ENCODE measurements around the gene SSBP3. TPM values are rescaled to one million over a fixed set of nuclear protein-coding genes. Genes with fewer than 3 reads are reported as not detected.
A peak's percentile ranks its signal among the peaks of the same experiment; 100 is the strongest.
"Not testable (repeated sequence)": the region's sequence is repeated elsewhere in the genome, so short reads cannot be mapped to it uniquely, and the experiment has no call there.

The SSBP3 gene
- total RNA-seq, 3 donors from 2014 or later: 21.3 to 28.0 (median 25.6) TPM

DNA sequence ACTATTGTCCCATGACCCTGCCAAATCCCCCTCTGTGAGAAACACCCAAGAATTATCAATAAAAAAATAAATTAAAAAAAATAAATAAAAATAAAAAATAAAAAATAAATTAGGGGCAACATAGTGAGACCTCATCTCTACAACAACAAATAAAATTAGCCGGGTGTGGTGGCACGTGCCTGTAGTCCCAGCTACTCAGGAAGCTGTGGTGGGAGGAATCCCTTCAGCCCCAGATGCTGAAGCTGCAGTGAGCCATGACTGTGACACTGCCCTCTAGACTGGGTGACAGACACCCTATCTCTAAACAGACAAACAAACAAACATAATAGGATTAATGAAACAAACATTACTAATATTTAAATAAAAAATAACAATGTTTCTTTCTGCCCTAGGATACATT, 171.9 kb downstream of the SSBP3 start:
- Histone ChIP-seq H3K4me3 (no peak overlapping the region), H3K36me3 (peaks cover 4% of the 10 kb centered on the region), H3K27me3 (no peaks in the 10 kb centered on the region), H3K9me3 (no peaks in the 10 kb centered on the region), H3K4me1 (peaks cover 0 to 3% of the 10 kb centered on the region in 2 donors), H3K27ac (no peak overlapping the region)
- TF ChIP-seq, protein P1, sequence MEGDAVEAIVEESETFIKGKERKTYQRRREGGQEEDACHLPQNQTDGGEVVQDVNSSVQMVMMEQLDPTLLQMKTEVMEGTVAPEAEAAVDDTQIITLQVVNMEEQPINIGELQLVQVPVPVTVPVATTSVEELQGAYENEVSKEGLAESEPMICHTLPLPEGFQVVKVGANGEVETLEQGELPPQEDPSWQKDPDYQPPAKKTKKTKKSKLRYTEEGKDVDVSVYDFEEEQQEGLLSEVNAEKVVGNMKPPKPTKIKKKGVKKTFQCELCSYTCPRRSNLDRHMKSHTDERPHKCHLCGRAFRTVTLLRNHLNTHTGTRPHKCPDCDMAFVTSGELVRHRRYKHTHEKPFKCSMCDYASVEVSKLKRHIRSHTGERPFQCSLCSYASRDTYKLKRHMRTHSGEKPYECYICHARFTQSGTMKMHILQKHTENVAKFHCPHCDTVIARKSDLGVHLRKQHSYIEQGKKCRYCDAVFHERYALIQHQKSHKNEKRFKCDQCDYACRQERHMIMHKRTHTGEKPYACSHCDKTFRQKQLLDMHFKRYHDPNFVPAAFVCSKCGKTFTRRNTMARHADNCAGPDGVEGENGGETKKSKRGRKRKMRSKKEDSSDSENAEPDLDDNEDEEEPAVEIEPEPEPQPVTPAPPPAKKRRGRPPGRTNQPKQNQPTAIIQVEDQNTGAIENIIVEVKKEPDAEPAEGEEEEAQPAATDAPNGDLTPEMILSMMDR (IDR thresholded peaks at IDR 0.05): no peak
- no peak for TF ChIP-seq POLR2AphosphoS5 (IDR thresholded peaks at IDR 0.05)
- no peak for TF ChIP-seq POLR2A (IDR thresholded peaks at IDR 0.05)
- intact Hi-C loops (cut with DNase I; ENCODE audit: low total_unique reads): no loop called here
- DNase-seq (ENCODE audit: low spot score in 2 of 2): no peak

DNA sequence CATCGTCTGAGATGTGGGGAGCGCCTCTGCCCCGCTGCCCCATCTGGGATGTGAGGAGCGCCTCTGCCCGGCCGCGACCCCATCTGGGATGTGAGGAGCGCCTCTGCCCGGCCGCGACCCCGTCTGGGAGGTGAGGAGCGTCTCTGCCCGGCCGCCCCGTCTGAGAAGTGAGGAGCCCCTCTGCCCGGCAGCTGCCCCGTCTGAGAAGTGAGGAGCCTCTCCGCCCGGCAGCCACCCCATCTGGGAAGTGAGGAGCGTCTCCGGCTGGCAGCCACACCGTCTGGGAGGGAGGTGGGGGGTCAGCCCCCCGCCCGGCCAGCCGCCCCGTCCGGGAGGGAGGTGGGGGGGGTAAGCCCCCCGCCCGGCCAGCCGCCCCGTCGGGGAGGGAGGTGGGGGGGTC, 173.0 kb downstream of the SSBP3 start:
- H3K36me3 ChIP-seq; H3K27ac ChIP-seq; H3K4me3 ChIP-seq; intact Hi-C loops (cut with DNase I; ENCODE audit: low total_unique reads); DNase-seq (ENCODE audit: low spot score in 2 of 2); H3K9me3 ChIP-seq; H3K27me3 ChIP-seq; H3K4me1 ChIP-seq: not testable (repeated sequence)

DNA sequence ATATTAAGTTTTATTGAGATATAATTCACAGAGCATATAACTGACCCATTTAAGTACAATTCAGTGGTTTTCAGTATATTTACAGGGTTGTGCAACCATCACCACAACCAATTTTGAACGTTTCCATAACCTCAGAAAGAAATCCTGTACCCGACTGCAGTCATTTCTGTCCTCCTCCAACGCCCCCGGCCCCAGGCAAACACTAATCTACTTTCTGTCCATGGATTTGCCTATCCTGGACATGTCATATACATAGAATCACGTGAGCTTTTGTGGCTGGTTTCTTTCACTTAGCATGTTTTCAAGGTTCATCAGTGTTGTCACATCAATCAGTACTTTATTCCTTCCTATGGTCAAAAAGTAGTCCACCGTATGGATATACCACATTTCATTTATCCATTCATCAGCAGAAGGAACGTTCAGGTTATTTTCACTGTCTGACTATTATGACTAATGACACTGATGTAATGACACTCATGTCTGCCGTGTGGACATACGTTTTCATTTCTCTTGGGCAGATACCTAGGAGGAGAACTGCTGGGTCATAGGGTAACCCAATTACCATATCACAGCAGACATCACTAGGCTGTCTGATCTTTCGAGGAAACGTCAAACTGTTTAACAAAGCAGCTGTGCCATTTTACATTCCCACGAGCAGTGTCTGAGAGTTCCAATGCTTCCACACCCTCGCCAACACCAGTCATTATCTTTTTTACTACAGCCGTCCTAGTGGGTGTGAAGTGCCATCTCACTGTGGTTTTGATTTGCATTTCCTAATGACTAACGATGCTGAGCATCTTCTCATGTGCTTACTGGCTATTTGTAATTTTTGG, 175.5 kb downstream of the SSBP3 start:
- no peak overlapping the region for H3K4me3 ChIP-seq
- no peaks in the 10 kb centered on the region for H3K27me3 ChIP-seq
- H3K36me3 ChIP-seq: no peaks in the 10 kb centered on the region
- intact Hi-C loops (cut with DNase I; ENCODE audit: low total_unique reads): no loop called here
- no peak overlapping the region for H3K27ac ChIP-seq
- DNase-seq (ENCODE audit: low spot score in 2 of 2): no peak
- H3K9me3 ChIP-seq: no peaks in the 10 kb centered on the region
- peaks cover 0 to 4% of the 10 kb centered on the region in 2 donors for H3K4me1 ChIP-seq
- TF ChIP-seq, protein P1 (IDR thresholded peaks at IDR 0.05): no peak
- no peak for TF ChIP-seq POLR2AphosphoS5 (IDR thresholded peaks at IDR 0.05)
- no peak for TF ChIP-seq POLR2A (IDR thresholded peaks at IDR 0.05)

DNA sequence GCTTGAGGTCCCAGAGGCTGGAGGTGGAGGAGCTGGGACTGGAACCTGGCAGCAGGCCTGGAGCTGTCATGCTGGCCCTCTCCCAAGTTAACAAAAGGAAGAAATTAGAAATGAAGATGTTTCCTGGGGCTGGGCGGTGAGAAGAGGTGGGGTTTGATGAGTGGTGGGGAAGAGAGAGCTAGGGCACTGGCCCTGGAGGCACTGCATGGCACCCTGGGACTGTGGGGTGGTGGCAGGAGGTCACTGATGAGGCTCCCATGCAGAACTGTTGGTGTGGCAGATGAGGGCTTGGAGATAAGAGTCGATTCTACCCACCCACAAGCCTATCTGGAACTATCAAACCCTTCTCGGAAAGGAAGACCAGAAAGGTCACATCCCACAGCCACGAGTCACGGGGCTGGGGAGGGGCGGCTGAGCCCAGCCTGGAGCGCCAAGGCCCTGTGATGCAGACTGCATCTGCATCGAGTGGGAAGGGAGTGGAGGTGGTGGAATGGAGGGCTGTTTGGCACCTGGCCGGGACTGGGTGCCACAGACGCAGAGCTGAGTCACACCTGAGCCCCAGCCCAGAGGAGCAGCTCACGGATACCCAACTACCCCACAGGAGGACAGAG, 176.8 kb downstream of the SSBP3 start:
- TF ChIP-seq POLR2A (IDR thresholded peaks at IDR 0.05) (no peak), POLR2AphosphoS5 (IDR thresholded peaks at IDR 0.05) (no peak)
- TF ChIP-seq, protein P1 (IDR thresholded peaks at IDR 0.05): no peak
- H3K9me3 ChIP-seq: no peaks in the 10 kb centered on the region
- H3K36me3 ChIP-seq: no peaks in the 10 kb centered on the region
- H3K4me3 ChIP-seq: no peak overlapping the region
- H3K27me3 ChIP-seq: no peaks in the 10 kb centered on the region
- DNase-seq (ENCODE audit: low spot score in 2 of 2): no peak
- H3K27ac ChIP-seq: peak overlapping the region in 1 of 2 donors; percentile 69
- intact Hi-C loops (cut with DNase I; ENCODE audit: low total_unique reads): no loop called here
- H3K4me1 ChIP-seq: peaks cover 0 to 4% of the 10 kb centered on the region in 2 donors

DNA sequence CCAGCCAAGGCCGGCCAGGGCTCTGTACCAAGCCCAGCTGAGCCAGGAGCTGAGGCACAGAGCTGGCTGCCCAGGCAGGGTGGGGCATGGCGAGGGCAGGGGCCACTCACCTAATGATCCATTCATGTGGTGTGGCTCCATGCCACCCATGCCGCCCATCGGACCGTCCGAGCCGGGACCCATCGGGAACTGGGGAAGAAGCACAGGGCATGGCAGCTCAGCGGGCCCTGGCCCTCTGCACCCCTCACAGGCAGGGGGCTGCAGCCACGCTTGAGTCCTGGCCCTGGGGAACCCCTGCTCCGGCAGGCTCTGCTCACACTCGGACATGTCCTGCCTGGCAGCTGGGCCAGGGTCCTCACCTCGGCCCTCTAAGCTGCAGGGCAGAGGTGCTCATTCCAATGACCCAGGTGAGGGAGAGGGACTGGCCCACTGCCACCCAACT, 177.5 kb downstream of the SSBP3 start:
- Histone ChIP-seq H3K4me3 (no peak overlapping the region), H3K9me3 (no peaks in the 10 kb centered on the region), H3K27ac (peak overlapping the region in 1 of 2 donors; percentile 69), H3K4me1 (peaks cover 0 to 4% of the 10 kb centered on the region in 2 donors), H3K36me3 (no peaks in the 10 kb centered on the region), H3K27me3 (no peaks in the 10 kb centered on the region)
- TF ChIP-seq, protein P1 (IDR thresholded peaks at IDR 0.05): no peak
- no peak for TF ChIP-seq POLR2AphosphoS5 (IDR thresholded peaks at IDR 0.05)
- TF ChIP-seq POLR2A (IDR thresholded peaks at IDR 0.05): no peak
- DNase-seq (ENCODE audit: low spot score in 2 of 2): no peak
- intact Hi-C loops (cut with DNase I; ENCODE audit: low total_unique reads): no loop called here

Data from breast epithelium (tissue), 4 donors.